MG63 (cell line): ENCODE data around the gene VSIG10. TPM values are rescaled to one million over a fixed set of nuclear protein-coding genes. Genes with fewer than 3 reads are reported as not detected.
"Not testable (repeated sequence)": the region's sequence is repeated elsewhere in the genome, so short reads cannot be mapped to it uniquely, and the experiment has no call there.

Experiments
- DNase-seq: peaks from one replicate; pipeline ENCODE4 v3.0.0-alpha.2; 2020
- H3K27me3 ChIP-seq: fragments of 250-450 bp; sonication (Bioruptor Pico); 2 replicates; pipeline ENCODE4 v1.5.1; 2020; ENCODE audit warnings: mild to moderate bottlenecking, moderate library complexity
- H3K36me3 ChIP-seq: fragments of 250-450 bp; sonication (Bioruptor Pico); 2 replicates; pipeline ENCODE4 v1.5.1; 2020; ENCODE audit warnings: mild to moderate bottlenecking, moderate library complexity
- H3K4me3 ChIP-seq: fragments of 250-450 bp; sonication (Bioruptor Pico); 2 replicates; pipeline ENCODE4 v1.5.1; 2020; ENCODE audit warnings: mild to moderate bottlenecking, moderate library complexity
- H3K9me3 ChIP-seq: fragments of 250-450 bp; sonication (Bioruptor Pico); 2 replicates; pipeline ENCODE4 v1.5.1; 2020; ENCODE audit warnings: mild to moderate bottlenecking, moderate library complexity
- total RNA-seq: library from RNA; depleted of rRNA; stranded (reverse); fragments of >200 nt; shearing (Covaris generic); gene quantifications from 2 replicates; pipeline ENCODE4 v1.2.3, GENCODE V29; 2014; ENCODE audit warnings: low replicate concordance; rRNA removed

The VSIG10 gene
- total RNA-seq, 1 experiment from 2014 or later: 23.9 TPM

- DNase-seq: no peak
- Histone ChIP-seq H3K9me3 (no peaks in the 10 kb centered on the region), H3K36me3 (peaks cover 79% of the 10 kb centered on the region)
Measured at GRCh38 chr12:118023301-118023860, 80.4 kb downstream of the VSIG10 start.

GRCh38 chr12:118022728-118023109, 81.1 kb downstream of the VSIG10 start:
- H3K9me3 ChIP-seq: no peaks in the 10 kb centered on the region
- H3K36me3 ChIP-seq: peaks cover 78% of the 10 kb centered on the region
- H3K4me3 ChIP-seq: no peak overlapping the region
- no peaks in the 10 kb centered on the region for H3K27me3 ChIP-seq
- DNase-seq: no peak

More at GRCh38 chr12:118023301-118023860, 80.4 kb downstream of the VSIG10 start:
- Histone ChIP-seq H3K4me3 (no peak overlapping the region), H3K27me3 (no peaks in the 10 kb centered on the region)

GRCh38 chr12:118022097-118022727, 81.6 kb downstream of the VSIG10 start:
- H3K36me3 ChIP-seq: peaks cover 75% of the 10 kb centered on the region
- H3K4me3 ChIP-seq, H3K9me3 ChIP-seq, H3K27me3 ChIP-seq, DNase-seq: not testable (repeated sequence)

GRCh38 chr12:118020036-118020435, 83.8 kb downstream of the VSIG10 start:
- peaks cover 55% of the 10 kb centered on the region for H3K36me3 ChIP-seq
- H3K27me3 ChIP-seq: no peaks in the 10 kb centered on the region
- DNase-seq: no peak
- no peaks in the 10 kb centered on the region for H3K9me3 ChIP-seq
- no peak overlapping the region for H3K4me3 ChIP-seq

GRCh38 chr12:118017926-118018325, 85.9 kb downstream of the VSIG10 start:
- peaks cover 44% of the 10 kb centered on the region for H3K36me3 ChIP-seq
- H3K9me3 ChIP-seq: no peaks in the 10 kb centered on the region
- DNase-seq: no peak
- peak overlapping the region; percentile 92 for H3K4me3 ChIP-seq
- no peaks in the 10 kb centered on the region for H3K27me3 ChIP-seq

- H3K4me3 ChIP-seq: peak within 1 kb of the TSS; percentile 92
- no peaks in the 10 kb centered on the region for H3K9me3 ChIP-seq
- peak; percentile 96 for DNase-seq
- H3K36me3 ChIP-seq: peaks cover 34% of the 10 kb centered on the region
- no peaks in the 10 kb centered on the region for H3K27me3 ChIP-seq
Measured at GRCh38 chr12:118016424-118017264, 87.2 kb downstream of the VSIG10 start, which contains the start of gene RFC5. Gene RFC5 (plus strand): TSS chr12:118016703. CDS start chr12:118016828, 125 bp downstream.

GRCh38 chr12:118015944-118016343, 87.9 kb downstream of the VSIG10 start:
- H3K27me3 ChIP-seq: no peaks in the 10 kb centered on the region
- peaks cover 28% of the 10 kb centered on the region for H3K36me3 ChIP-seq
- peak overlapping the region; percentile 92; the same call in 1 of the 2 replicates for H3K4me3 ChIP-seq
- H3K9me3 ChIP-seq: no peaks in the 10 kb centered on the region
- no peak for DNase-seq

GRCh38 chr12:118015306-118015705, 88.5 kb downstream of the VSIG10 start:
- no peak overlapping the region for H3K4me3 ChIP-seq
- DNase-seq: no peak

More at GRCh38 chr12:118015306-118015705, 88.5 kb downstream of the VSIG10 start:
- Histone ChIP-seq H3K27me3 (no peaks in the 10 kb centered on the region), H3K36me3 (peaks cover 22% of the 10 kb centered on the region), H3K9me3 (no peaks in the 10 kb centered on the region)

Other genes starting within 250 kb of the VSIG10 start
- gene KSR2, start 135.0 kb downstream of the VSIG10 start, total RNA-seq: not detected in 2 replicates
- gene RFC5, start 87.3 kb downstream of the VSIG10 start, total RNA-seq: 28.9 and 46.2 TPM in 2 replicates
- gene WSB2, start 42.8 kb downstream of the VSIG10 start, total RNA-seq: 131 and 158 TPM in 2 replicates
- gene PEBP1, start 32.1 kb upstream of the VSIG10 start, total RNA-seq: 213 and 258 TPM in 2 replicates